ENCODE data around the gene EXOC6B.

EXOC6B gene

DNA sequence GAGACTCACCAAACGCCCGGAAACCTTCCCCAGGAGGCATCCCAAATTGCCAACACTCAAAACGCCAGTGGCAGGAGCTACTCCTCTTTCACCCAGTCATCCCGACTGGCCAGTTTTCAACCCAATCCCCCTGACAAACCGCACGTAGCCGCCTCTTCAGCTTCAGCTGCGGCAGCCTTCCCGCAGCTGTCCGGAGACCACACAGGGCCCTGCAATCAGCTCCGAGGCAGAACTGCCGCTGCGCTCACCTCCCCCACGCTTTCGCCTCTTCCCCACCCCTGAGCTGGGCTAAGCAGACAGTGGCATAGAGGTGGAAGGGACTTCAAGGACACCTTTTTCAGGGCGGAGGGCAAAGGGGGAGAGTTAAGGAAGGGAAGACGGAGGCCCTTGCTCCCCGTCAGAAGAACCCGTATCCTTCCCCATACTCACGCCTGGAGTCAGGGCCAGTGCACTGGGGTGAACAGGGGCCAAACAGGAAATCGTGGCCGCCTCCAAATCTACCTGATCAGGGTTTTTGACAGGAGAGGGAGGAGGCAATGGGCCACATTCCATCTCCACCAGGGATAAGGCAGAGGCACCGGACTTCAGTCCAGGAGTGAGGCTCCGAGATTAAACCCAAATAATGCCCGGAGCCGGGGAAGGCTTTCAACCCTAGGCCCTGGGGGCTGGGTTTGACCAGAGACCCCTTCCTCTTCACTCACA, 695.0 kb downstream of the EXOC6B start:
- H3K4me1 ChIP-seq (ENCODE audit: control insufficient read depth, insufficient read depth, low read length) = no peaks in the 10 kb centered on the region
- peaks cover 0 to 4% of the 10 kb centered on the region in 2 donors for H3K27me3 ChIP-seq (ENCODE audit: control insufficient read depth in 1 of 2, insufficient read depth in 2 of 2, low read length in 2 of 2)
- H3K9ac ChIP-seq (ENCODE audit: low read length in 2 of 2) = no peak overlapping the region
- no peak overlapping the region for H3K4me3 ChIP-seq (ENCODE audit: low read length in 2 of 2)
- H3K9me3 ChIP-seq (ENCODE audit: control insufficient read depth in 2 of 2, low read length in 2 of 2) = no peaks in the 10 kb centered on the region
- H3K27ac ChIP-seq (ENCODE audit: low read length) = no peak overlapping the region
- no peaks in the 10 kb centered on the region for H3K36me3 ChIP-seq (ENCODE audit: control insufficient read depth in 2 of 2, insufficient read depth in 2 of 2, low read length in 2 of 2)

DNA sequence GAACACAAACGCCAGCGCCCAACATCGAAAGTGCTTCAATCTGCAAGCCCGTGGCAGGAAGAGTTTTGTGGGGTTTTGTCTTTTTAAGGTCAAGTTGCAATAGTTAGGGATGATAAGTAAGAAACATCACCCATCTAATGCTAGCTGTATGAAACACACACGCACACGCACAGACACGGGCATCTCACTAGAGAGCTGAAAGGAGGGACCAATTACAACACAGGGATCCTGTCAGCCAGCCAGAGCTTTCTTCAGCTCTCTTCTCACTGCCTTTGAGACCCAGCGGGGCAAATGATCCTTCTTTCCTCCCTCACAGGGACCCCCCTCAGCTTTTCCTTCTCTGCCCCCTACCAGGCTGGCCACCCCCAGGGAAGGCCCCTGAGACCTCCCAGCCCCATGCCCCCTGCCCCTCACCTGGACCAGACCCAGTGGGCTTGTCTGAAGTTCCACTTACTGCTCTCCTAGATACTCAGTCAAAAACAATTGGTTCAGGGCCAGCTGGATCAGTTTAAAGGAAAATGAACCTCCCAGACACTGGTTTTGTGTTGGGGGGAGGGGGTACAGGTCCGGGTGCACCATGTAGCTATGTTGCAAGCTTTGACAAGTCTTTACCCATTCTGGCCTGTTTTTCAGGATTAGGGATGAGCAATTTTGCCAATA, 696.0 kb downstream of the EXOC6B start:
- H3K27me3 ChIP-seq (ENCODE audit: control insufficient read depth in 1 of 2, insufficient read depth in 2 of 2, low read length in 2 of 2) = peaks cover 0 to 6% of the 10 kb centered on the region in 2 donors
- no peak overlapping the region for H3K4me3 ChIP-seq (ENCODE audit: low read length in 2 of 2)
- H3K36me3 ChIP-seq (ENCODE audit: control insufficient read depth in 2 of 2, insufficient read depth in 2 of 2, low read length in 2 of 2) = no peaks in the 10 kb centered on the region
- no peaks in the 10 kb centered on the region for H3K4me1 ChIP-seq (ENCODE audit: control insufficient read depth, insufficient read depth, low read length)
- peaks cover 0 to 4% of the 10 kb centered on the region in 2 donors for H3K9me3 ChIP-seq (ENCODE audit: control insufficient read depth in 2 of 2, low read length in 2 of 2)
- no peak overlapping the region for H3K27ac ChIP-seq (ENCODE audit: low read length)
- no peak overlapping the region for H3K9ac ChIP-seq (ENCODE audit: low read length in 2 of 2)

GRCh38 chr2:72128843-72129227, 697.0 kb downstream of the EXOC6B start:
- Histone ChIP-seq H3K9me3 (ENCODE audit: control insufficient read depth in 2 of 2, low read length in 2 of 2) (peaks cover 0 to 4% of the 10 kb centered on the region in 2 donors), H3K27me3 (ENCODE audit: control insufficient read depth in 1 of 2, insufficient read depth in 2 of 2, low read length in 2 of 2) (peaks cover 0 to 6% of the 10 kb centered on the region in 2 donors), H3K36me3 (ENCODE audit: control insufficient read depth in 2 of 2, insufficient read depth in 2 of 2, low read length in 2 of 2) (no peaks in the 10 kb centered on the region), H3K9ac (ENCODE audit: low read length in 2 of 2) (no peak overlapping the region), H3K4me1 (ENCODE audit: control insufficient read depth, insufficient read depth, low read length) (no peaks in the 10 kb centered on the region), H3K27ac (ENCODE audit: low read length) (no peak overlapping the region), H3K4me3 (ENCODE audit: low read length in 2 of 2) (no peak overlapping the region)

DNA sequence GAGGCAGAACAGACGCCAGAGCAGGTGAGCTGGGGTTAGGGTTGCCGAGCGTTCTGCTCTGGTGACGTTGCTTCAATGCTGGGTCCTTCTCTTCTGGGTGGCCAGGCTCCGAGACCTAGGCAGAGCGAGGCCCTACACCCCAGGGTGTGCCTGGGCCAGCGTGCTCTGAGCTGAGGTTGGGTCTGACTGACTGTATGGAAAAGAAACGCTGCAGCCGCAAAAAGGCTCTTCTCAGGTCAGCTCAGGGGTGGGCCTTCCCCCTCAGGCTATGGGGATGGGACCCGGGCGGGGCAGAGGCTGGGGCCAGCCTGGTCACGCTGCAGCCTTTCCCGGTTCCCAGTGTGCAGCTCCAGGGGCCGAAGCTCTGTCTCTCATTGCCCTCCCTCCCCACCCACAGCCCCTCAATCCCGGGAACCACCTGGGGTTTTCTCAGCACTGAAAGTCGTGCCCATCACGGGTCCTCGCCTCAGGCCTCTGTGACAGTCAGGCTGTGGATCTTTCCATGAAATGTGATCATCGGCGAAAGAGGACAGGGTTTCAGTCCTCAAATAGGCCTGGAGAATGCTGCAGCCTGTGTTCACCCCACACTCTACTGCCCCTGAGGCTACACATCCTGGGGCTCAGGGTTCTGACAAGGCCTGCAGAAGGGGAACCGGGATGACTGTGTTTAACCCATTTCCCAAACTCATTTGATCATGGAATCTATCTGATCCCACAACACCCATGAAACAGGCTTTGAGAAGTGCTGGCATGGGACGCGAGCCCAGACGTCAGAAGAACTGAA, 697.6 kb downstream of the EXOC6B start:
- no peaks in the 10 kb centered on the region for H3K36me3 ChIP-seq (ENCODE audit: control insufficient read depth in 2 of 2, insufficient read depth in 2 of 2, low read length in 2 of 2)
- H3K4me3 ChIP-seq (ENCODE audit: low read length in 2 of 2) = no peak overlapping the region
- peaks cover 0 to 4% of the 10 kb centered on the region in 2 donors for H3K9me3 ChIP-seq (ENCODE audit: control insufficient read depth in 2 of 2, low read length in 2 of 2)
- H3K27ac ChIP-seq (ENCODE audit: low read length) = no peak overlapping the region
- H3K9ac ChIP-seq (ENCODE audit: low read length in 2 of 2) = no peak overlapping the region
- H3K27me3 ChIP-seq (ENCODE audit: control insufficient read depth in 1 of 2, insufficient read depth in 2 of 2, low read length in 2 of 2) = peaks cover 0 to 6% of the 10 kb centered on the region in 2 donors
- H3K4me1 ChIP-seq (ENCODE audit: control insufficient read depth, insufficient read depth, low read length) = no peaks in the 10 kb centered on the region

GRCh38 chr2:72127401-72128058, 698.3 kb downstream of the EXOC6B start:
- Histone ChIP-seq H3K27me3 (ENCODE audit: control insufficient read depth in 1 of 2, insufficient read depth in 2 of 2, low read length in 2 of 2) (peaks cover 0 to 6% of the 10 kb centered on the region in 2 donors), H3K27ac (ENCODE audit: low read length) (no peak overlapping the region), H3K9me3 (ENCODE audit: control insufficient read depth in 2 of 2, low read length in 2 of 2) (peaks cover 0 to 4% of the 10 kb centered on the region in 2 donors)

GRCh38 chr2:72126186-72127100, 699.4 kb downstream of the EXOC6B start:
- no peaks in the 10 kb centered on the region for H3K4me1 ChIP-seq (ENCODE audit: control insufficient read depth, insufficient read depth, low read length)
- no peaks in the 10 kb centered on the region for H3K36me3 ChIP-seq (ENCODE audit: control insufficient read depth in 2 of 2, insufficient read depth in 2 of 2, low read length in 2 of 2)
- no peak overlapping the region for H3K27ac ChIP-seq (ENCODE audit: low read length)
- H3K27me3 ChIP-seq (ENCODE audit: control insufficient read depth in 1 of 2, insufficient read depth in 2 of 2, low read length in 2 of 2) = peaks cover 0 to 7% of the 10 kb centered on the region in 2 donors
- peaks cover 0 to 4% of the 10 kb centered on the region in 2 donors for H3K9me3 ChIP-seq (ENCODE audit: control insufficient read depth in 2 of 2, low read length in 2 of 2)
- no peak overlapping the region for H3K9ac ChIP-seq (ENCODE audit: low read length in 2 of 2)
- H3K4me3 ChIP-seq (ENCODE audit: low read length in 2 of 2) = no peak overlapping the region

More at GRCh38 chr2:72127401-72128058, 698.3 kb downstream of the EXOC6B start:
- H3K4me3 ChIP-seq (ENCODE audit: low read length in 2 of 2) = no peak overlapping the region
- no peaks in the 10 kb centered on the region for H3K36me3 ChIP-seq (ENCODE audit: control insufficient read depth in 2 of 2, insufficient read depth in 2 of 2, low read length in 2 of 2)
- H3K9ac ChIP-seq (ENCODE audit: low read length in 2 of 2) = no peak overlapping the region
- H3K4me1 ChIP-seq (ENCODE audit: control insufficient read depth, insufficient read depth, low read length) = no peaks in the 10 kb centered on the region

All from stomach smooth muscle (tissue), 2 donors.